Loucy (cell line): ENCODE results near the gene PKP4.
"Not testable (repeated sequence)": the region's sequence is repeated elsewhere in the genome, so short reads cannot be mapped to it uniquely, and the experiment has no call there.

ENCODE experiments used
- H2AFZ ChIP-seq: fragments of 200-600 bp; sonication (generic); 2 replicates; pipeline ENCODE4 v1.6.0; 2016; ENCODE audit warnings: antibody characterized with exemption, mild to moderate bottlenecking, low read length, moderate library complexity
- H3F3A ChIP-seq: fragments of 200-600 bp; 2 replicates; pipeline ENCODE4 v1.6.0; 2016; ENCODE audit warnings: antibody characterized with exemption, low read depth, mild to moderate bottlenecking
- H3K27me3 ChIP-seq: fragments of 200-600 bp; sonication (generic); 2 replicates; pipeline ENCODE4 v1.6.1; 2014; ENCODE audit warnings: low read length, mild to moderate bottlenecking; ENCODE audit not compliant: insufficient read depth, poor library complexity, severe bottlenecking
- H3K36me3 ChIP-seq: fragments of 200-600 bp; sonication (generic); 2 replicates; pipeline ENCODE4 v1.6.1; 2016; ENCODE audit warnings: low read length; ENCODE audit not compliant: insufficient read depth
- H3K4me1 ChIP-seq: fragments of 200-600 bp; sonication (generic); 2 replicates; pipeline ENCODE4 v1.5.1; 2014; ENCODE audit warnings: low read length, mild to moderate bottlenecking; ENCODE audit not compliant: insufficient read depth, poor library complexity, severe bottlenecking
- H3K4me2 ChIP-seq: fragments of 200-600 bp; sonication (generic); 2 replicates; pipeline ENCODE4 v1.6.0; 2014; ENCODE audit warnings: antibody characterized with exemption, low read length, low read depth, mild to moderate bottlenecking; ENCODE audit not compliant: poor library complexity, severe bottlenecking
- H3K4me3 ChIP-seq: fragments of 200-600 bp; sonication (generic); 2 replicates; pipeline ENCODE4 v1.5.1; 2014; ENCODE audit warnings: low read length, mild to moderate bottlenecking, mixed read lengths; ENCODE audit not compliant: poor library complexity, severe bottlenecking
- H3K79me2 ChIP-seq: fragments of 200-600 bp; sonication (generic); 2 replicates; pipeline ENCODE4 v1.6.1; 2014; ENCODE audit warnings: low read length; ENCODE audit not compliant: insufficient read depth
- H3K9ac ChIP-seq: fragments of 200-600 bp; sonication (generic); 2 replicates; pipeline ENCODE4 v1.6.0; 2014; ENCODE audit warnings: mild to moderate bottlenecking, low read depth, low read length, moderate library complexity; ENCODE audit not compliant: poor library complexity, severe bottlenecking
- H3K9me2 ChIP-seq: fragments of 200-600 bp; sonication (generic); replicated peaks from 2 replicates; pipeline ENCODE4 v1.6.1; 2016; ENCODE audit warnings: low read depth, low read length, mixed read lengths
- H3K9me3 ChIP-seq: fragments of 200-600 bp; sonication (generic); 2 replicates; pipeline ENCODE4 v1.6.1; 2014; ENCODE audit warnings: mild to moderate bottlenecking, antibody characterized with exemption, low read length, low read depth; ENCODE audit not compliant: insufficient read depth
- H4K20me1 ChIP-seq: fragments of 200-600 bp; sonication (generic); 2 replicates; pipeline ENCODE4 v1.6.0; 2014; ENCODE audit warnings: antibody characterized with exemption, low read length, mild to moderate bottlenecking; ENCODE audit not compliant: insufficient read depth, poor library complexity, severe bottlenecking
- CTCF ChIP-seq: fragments of 200-600 bp; sonication (generic); conservative IDR thresholded peaks from 2 replicates; pipeline ENCODE4 v1.5.1; 2014; ENCODE audit warnings: mild to moderate bottlenecking, antibody characterized with exemption, low read length
- EZH2phosphoT487 ChIP-seq: fragments of 200-600 bp; IDR thresholded peaks from 2 replicates; pipeline ENCODE4 v1.6.1; 2018; ENCODE audit warnings: antibody characterized with exemption, mild to moderate bottlenecking, moderate library complexity, borderline replicate concordance

Gene PKP4

GRCh38 chr2:158701101-158701500 is 244.3 kb downstream of the PKP4 start:
- H3K27me3 ChIP-seq: no peaks in the 10 kb centered on the region
- H3K4me1 ChIP-seq: no peaks in the 10 kb centered on the region
- no peaks in the 10 kb centered on the region for H3K9me2 ChIP-seq
- no peaks in the 10 kb centered on the region for H3K79me2 ChIP-seq
- H3K4me2 ChIP-seq: no peak overlapping the region
- no peaks in the 10 kb centered on the region for H3K9me3 ChIP-seq
- no peak overlapping the region for H2AFZ ChIP-seq
- H3K36me3 ChIP-seq: no peaks in the 10 kb centered on the region
- H3F3A ChIP-seq: no peaks in the 10 kb centered on the region
- no peaks in the 10 kb centered on the region for H4K20me1 ChIP-seq
- TF ChIP-seq CTCF (no peak), EZH2phosphoT487 (no peak)
- no peak overlapping the region for H3K9ac ChIP-seq
- no peak overlapping the region for H3K4me3 ChIP-seq

GRCh38 chr2:158702740-158703139 is 246.0 kb downstream of the PKP4 start:
- no peaks in the 10 kb centered on the region for H3K9me2 ChIP-seq
- H3K36me3 ChIP-seq: no peaks in the 10 kb centered on the region
- H3K79me2 ChIP-seq: no peaks in the 10 kb centered on the region
- H3K27me3 ChIP-seq: no peaks in the 10 kb centered on the region
- no peak overlapping the region for H2AFZ ChIP-seq
- no peak overlapping the region for H3K4me3 ChIP-seq
- H3K9me3 ChIP-seq: no peaks in the 10 kb centered on the region
- no peaks in the 10 kb centered on the region for H4K20me1 ChIP-seq
- TF ChIP-seq EZH2phosphoT487: no peak
- no peaks in the 10 kb centered on the region for H3F3A ChIP-seq
- H3K4me2 ChIP-seq: no peak overlapping the region
- H3K9ac ChIP-seq: no peak overlapping the region
- no peaks in the 10 kb centered on the region for H3K4me1 ChIP-seq

- not testable (repeated sequence) for H3K4me2 ChIP-seq, H2AFZ ChIP-seq, H3K27me3 ChIP-seq
Measured at GRCh38 chr2:158704724-158705465, 248.1 kb downstream of the PKP4 start.

GRCh38 chr2:158712791-158713522 is 256.2 kb downstream of the PKP4 start:
- Histone ChIP-seq H3K4me2 (no peak overlapping the region), H3F3A (no peaks in the 10 kb centered on the region), H3K27me3 (peaks cover 3% of the 10 kb centered on the region), H3K9ac (no peak overlapping the region), H3K9me2 (no peaks in the 10 kb centered on the region), H3K36me3 (no peaks in the 10 kb centered on the region), H3K9me3 (no peaks in the 10 kb centered on the region), H3K4me3 (no peak overlapping the region), H2AFZ (no peak overlapping the region), H3K79me2 (no peaks in the 10 kb centered on the region), H4K20me1 (no peaks in the 10 kb centered on the region), H3K4me1 (no peaks in the 10 kb centered on the region)
- no peak for TF ChIP-seq EZH2phosphoT487
- TF ChIP-seq CTCF: no peak

More at GRCh38 chr2:158704724-158705465, 248.1 kb downstream of the PKP4 start:
- H3K9ac ChIP-seq, H3K4me3 ChIP-seq, H3K79me2 ChIP-seq, H3K9me3 ChIP-seq, H4K20me1 ChIP-seq, H3K9me2 ChIP-seq, H3K36me3 ChIP-seq, H3F3A ChIP-seq, H3K4me1 ChIP-seq: not testable (repeated sequence)
